HG03575 (cell line): ENCODE data around the gene LIN52.

Experiments
- ATAC-seq: cut with Tn5 transposase; IDR thresholded peaks from one replicate; pipeline ENCODE4 v1.9.1; 2021; ENCODE audit not compliant: unreplicated experiment, insufficient number of reproducible peaks, low FRiP score; ENCODE audit errors: extremely low read depth

The LIN52 gene

DNA sequence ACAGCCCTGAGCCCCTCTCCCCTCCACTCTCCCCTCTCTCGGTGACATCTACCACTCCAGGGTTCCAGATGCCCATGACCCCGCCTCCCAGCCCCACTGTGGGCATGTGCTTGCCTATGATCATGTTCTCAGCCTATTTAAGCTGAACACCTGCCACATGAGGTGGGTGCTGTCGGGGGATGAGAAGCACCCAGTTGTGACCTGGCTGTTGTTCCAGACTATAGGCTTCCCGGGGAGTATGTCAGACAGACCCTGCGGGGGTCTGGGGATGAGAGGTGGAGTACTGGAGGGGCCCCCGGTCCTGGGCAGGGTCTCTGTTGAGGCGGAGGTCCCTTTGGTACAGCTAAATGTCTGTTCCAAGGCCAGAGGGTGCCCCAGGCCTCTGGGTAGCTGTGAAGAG lies 160.5 kb downstream of the LIN52 start:
- ATAC-seq = no peak

DNA sequence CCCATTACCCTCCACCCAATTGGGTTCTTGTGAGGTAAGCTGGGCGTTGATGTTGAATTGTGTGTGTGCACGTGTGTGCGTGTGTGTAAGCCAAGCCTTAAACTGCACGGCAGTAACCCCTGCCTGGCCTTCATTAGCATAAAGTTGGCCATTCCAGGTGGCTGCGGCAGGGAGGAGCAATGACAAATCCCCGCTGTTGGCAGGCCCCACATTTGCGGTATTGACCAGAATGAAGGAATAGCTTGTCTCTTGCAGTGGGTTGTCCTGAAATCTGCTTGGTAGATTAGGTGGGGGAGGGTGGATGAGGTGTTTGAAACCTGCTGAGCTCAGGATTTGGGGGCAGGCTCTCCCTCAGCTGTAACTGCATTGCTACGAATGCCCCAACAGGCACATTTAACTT lies 161.8 kb downstream of the LIN52 start:
- no peak for ATAC-seq

DNA sequence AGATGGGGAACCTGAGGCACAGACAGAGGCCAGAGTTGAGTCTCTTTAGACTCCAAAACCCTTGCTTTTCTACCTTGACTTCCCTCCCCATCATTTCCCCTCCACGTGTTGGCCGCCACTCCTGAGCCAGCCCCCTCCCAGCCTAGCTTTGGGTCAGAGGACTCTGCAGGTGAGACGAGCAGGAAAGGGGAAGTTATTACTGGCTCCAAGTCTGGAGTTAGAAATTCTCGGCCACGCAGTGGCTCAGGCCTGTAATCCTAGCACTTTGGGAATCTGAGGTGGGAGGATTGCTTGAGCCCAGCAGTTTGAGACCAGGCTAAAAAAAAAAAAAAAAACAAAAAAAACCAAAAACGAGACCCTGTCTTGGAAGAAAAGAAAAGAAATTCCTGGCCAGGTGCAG lies 163.3 kb downstream of the LIN52 start:
- ATAC-seq = no peak

GRCh38 chr14:74249433-74250375 lies 164.9 kb downstream of the LIN52 start:
- ATAC-seq = no peak
